GM12874 (cell line): Measurements from ENCODE around the gene NIBAN1.

Experiments used
- TF ChIP-seq, protein P1 (sequence below): IDR thresholded peaks from 2 replicates; pipeline ENCODE4 v1.5.1; 2011; ENCODE audit warnings: low read depth, mild to moderate bottlenecking, control low read depth, low read length, moderate library complexity; ENCODE audit not compliant: insufficient read depth

Gene NIBAN1

DNA sequence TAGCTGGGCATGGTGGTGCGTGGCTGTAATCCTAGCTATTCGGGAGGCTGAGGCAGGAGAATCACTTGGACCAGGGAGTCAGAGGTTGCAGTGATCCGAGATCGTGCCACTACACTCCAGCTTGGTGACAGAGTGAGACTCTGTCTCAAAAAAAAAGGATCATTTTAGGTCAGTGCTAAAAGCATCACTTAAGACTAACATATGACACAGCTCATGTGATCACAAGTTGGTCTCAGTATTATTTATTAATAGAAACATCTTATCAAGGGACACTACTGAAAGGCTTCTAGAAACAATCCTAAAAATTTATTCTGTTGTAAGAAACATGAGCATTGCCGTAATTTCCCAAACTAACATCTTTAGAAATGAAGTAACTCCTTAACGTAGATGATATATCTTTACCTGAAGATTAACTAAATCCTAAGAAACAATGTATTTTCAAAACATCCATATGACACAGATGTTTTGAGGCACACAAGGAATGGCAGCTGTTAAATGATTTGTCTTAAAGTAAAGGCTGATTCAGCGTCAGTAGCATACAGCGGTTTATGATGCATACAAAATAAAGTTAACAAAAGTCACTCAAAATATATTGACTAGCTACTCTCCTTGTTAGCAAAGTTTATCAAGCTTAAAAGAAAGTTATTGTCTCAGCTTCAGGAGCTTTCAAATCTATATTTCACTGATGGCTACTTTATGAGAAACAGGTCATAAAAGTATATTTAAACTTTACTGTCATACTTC is 2.6 kb downstream of the NIBAN1 start:
- TF ChIP-seq, protein P1, sequence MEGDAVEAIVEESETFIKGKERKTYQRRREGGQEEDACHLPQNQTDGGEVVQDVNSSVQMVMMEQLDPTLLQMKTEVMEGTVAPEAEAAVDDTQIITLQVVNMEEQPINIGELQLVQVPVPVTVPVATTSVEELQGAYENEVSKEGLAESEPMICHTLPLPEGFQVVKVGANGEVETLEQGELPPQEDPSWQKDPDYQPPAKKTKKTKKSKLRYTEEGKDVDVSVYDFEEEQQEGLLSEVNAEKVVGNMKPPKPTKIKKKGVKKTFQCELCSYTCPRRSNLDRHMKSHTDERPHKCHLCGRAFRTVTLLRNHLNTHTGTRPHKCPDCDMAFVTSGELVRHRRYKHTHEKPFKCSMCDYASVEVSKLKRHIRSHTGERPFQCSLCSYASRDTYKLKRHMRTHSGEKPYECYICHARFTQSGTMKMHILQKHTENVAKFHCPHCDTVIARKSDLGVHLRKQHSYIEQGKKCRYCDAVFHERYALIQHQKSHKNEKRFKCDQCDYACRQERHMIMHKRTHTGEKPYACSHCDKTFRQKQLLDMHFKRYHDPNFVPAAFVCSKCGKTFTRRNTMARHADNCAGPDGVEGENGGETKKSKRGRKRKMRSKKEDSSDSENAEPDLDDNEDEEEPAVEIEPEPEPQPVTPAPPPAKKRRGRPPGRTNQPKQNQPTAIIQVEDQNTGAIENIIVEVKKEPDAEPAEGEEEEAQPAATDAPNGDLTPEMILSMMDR = no peak

DNA sequence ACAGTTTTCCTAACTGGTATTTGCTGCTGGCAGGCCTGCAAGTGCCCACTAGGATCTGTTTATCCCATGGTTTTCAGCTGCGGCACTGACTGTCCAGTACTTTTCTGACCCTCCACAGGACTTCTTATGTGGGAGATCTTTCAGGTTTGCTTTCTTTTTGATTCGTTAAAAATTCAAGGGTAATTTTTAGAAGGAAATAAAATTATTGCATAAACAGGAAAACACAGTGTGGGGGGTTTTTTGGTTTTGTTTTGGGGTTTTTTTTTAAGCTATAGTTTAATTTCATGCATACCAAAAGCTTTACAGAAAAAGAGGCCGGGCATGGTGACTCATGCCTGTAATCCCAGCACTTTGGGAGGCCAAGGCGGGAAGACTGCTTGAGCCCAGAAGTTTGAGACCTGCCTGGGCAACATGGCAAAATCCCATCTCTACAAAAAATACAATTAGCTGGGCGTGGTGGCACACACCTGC is 3.6 kb downstream of the NIBAN1 start:
- TF ChIP-seq, protein P1 = no peak

DNA sequence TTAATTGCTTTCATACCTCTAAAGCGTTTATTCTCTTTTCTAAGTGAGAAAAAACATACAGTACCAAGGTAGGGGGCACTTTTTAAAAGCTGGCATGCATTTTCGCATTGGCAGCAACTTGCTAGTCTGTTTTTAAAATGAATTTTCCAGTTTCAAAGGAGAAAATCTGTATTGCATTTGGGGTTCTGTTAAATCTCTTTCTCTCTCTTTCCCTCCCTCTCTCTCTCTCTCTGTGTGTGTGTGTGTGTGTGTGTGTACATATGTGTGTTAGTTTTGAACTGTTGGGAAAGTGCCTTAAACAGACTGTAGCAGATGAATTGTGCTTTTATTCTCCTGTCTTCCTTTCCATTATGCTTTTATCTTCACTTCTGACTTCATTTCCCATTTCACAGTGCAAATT is 7.3 kb downstream of the NIBAN1 start:
- TF ChIP-seq, protein P1 = no peak

DNA sequence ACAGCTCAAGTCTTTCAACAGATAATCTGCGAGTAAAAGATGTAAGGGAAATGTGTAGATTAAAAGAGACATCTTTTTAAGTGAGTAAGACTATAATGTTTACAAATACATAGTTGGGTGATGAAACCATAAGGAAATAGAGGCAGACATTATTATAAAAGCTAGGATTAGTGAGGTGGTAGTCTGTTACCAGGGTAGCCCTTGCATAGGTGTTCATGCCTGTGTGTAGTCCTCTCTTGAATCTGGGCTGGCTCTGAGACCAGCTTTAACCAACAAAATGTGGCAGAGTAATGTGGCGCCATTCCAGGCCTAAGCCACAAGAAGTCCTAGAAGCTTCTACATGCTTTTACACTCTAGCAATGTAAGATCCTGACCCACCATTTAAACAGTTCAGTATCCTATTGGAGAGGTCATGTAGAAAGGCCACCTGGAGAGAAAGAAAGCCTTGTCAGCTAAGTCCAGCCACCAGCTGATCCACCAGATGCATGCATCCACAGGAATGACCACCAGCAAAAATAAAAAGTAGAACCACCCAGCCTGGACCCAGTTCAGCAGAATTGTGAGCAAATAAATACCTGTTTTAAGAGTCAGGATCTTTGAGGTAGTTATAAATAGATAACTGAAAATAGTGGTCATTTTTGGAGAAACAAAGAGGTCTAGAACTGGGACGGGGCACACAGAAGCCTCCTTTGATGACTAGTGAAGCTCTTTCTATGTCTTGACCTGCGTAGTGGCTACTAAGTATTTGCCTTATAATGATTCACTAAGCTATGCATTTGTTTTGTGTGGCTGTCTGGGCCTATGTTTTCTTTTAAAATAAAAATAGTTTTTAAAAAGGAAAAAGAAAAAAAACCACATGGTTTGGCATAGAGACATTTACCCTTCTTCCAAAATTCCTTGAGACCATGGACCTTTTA is 8.1 kb downstream of the NIBAN1 start:
- TF ChIP-seq, protein P1 = no peak

DNA sequence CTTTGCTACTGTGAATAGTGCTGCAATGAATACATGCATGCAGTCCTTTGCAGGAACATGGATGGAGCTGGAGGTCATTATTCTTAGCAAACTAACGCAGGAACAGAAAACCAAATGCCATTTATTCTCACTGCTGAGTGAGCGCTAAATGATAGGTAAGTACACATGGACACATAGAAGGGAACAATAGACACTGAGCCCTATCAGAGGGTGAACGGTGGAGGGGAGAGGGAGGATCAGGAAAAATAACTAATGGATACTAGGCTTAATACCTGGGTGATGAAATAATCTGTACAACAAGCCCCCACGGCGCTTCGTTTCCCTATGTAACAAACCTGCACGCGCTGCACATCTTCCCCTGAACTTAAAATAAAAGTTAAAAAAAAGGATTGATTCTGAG is 8.9 kb downstream of the NIBAN1 start:
- TF ChIP-seq, protein P1 = no peak

DNA sequence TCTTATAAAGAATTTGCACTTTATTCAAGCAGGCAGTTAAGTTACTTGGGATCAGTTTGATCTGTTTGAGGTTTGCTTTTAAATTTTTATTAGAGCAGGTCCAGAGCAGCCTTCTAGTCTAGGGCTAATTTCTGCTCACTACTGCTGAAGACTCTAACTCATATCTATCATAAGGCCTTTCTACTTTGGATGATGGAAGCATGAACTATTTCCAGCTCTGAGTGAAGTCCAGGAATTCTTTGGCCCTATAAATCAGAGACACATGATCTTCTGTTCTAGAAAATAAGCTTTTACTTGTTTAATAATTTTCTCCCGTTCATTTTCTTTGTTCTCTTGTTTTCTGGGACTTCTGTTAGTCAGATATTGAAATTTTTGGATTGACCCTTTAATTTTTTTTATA is 14.7 kb downstream of the NIBAN1 start:
- TF ChIP-seq, protein P1 = no peak

DNA sequence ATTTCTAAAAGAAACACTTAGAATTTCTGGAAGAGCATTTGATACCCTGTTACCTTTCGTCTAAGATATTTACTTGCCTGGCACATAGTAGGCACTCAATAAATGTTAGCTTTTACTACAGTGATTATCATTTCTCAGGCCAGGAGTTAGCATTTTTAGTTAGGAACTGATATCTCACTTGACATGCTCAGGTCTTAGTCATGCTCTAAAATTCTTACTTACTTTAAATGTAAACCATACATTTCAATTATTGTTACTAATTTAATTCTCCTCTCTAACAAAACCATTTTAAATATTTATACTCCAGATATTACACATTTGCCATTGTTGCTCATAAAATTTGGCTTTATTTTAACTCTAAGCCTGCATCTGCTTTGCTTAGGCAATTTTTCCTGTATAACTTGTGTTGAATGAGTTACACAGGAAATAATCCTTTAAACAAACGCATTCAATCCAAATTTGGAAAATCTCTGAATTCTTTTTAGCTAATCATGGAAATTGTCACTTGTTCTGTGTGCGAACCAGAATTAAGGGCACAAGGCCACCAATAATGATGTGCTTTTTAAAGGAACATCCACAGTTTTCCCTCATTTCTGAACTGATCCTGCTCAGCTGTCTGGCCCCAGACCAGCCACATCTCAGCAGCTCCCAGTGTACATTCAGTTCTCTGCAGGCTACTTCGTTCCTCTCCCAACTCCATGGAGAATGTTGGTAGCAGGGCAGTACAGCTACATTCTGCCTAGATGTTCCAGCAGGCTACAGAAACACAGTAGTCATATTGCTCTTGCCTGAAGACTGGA is 15.6 kb downstream of the NIBAN1 start:
- TF ChIP-seq, protein P1 = no peak
